Karpas-422 (cell line): ENCODE results near the gene CTNNBL1. TPM values are rescaled to one million over a fixed set of nuclear protein-coding genes. Genes with fewer than 3 reads are reported as not detected.

Source experiments
- DNase-seq: peaks from one replicate; pipeline ENCODE4 v3.0.0-alpha.2; 2015
- H2AFZ ChIP-seq: fragments of 200-600 bp; sonication (generic); 2 replicates; pipeline ENCODE4 v1.6.1; 2014; ENCODE audit warnings: antibody characterized with exemption, low read length, mixed read lengths
- H3K27ac ChIP-seq: fragments of 200-600 bp; sonication (generic); 2 replicates; pipeline ENCODE4 v1.5.1; 2014; ENCODE audit warnings: mild to moderate bottlenecking, low read length, moderate library complexity
- H3K27me3 ChIP-seq: fragments of 200-600 bp; sonication (generic); 2 replicates; pipeline ENCODE4 v1.6.1; 2014; ENCODE audit warnings: low read length, mixed read lengths
- H3K36me3 ChIP-seq: fragments of 200-600 bp; sonication (generic); 2 replicates; pipeline ENCODE4 v1.6.1; 2014; ENCODE audit warnings: low read length, mixed read lengths; ENCODE audit not compliant: insufficient read depth
- H3K4me1 ChIP-seq: fragments of 200-600 bp; sonication (generic); 2 replicates; pipeline ENCODE4 v1.6.1; 2014; ENCODE audit warnings: mild to moderate bottlenecking, low read length, mixed read lengths
- H3K4me2 ChIP-seq: fragments of 200-600 bp; sonication (generic); 2 replicates; pipeline ENCODE4 v1.6.1; 2014; ENCODE audit warnings: low read length, low read depth, mild to moderate bottlenecking; ENCODE audit not compliant: poor library complexity, severe bottlenecking
- H3K4me3 ChIP-seq: fragments of 200-600 bp; sonication (generic); 2 replicates; pipeline ENCODE4 v1.5.1; 2014; ENCODE audit warnings: mild to moderate bottlenecking, antibody characterized with exemption, low read length, mixed read lengths
- H3K79me2 ChIP-seq: fragments of 200-600 bp; sonication (generic); 2 replicates; pipeline ENCODE4 v1.6.1; 2014; ENCODE audit warnings: mild to moderate bottlenecking, low read length, mixed read lengths
- H3K9ac ChIP-seq: fragments of 200-600 bp; sonication (generic); 2 replicates; pipeline ENCODE4 v1.6.0; 2014; ENCODE audit warnings: low read length
- H3K9me2 ChIP-seq: fragments of 200-600 bp; sonication (generic), shearing (Covaris generic); replicated peaks from 2 replicates; pipeline ENCODE4 v1.6.0; 2014; ENCODE audit warnings: mild to moderate bottlenecking, low read length, moderate library complexity; ENCODE audit not compliant: insufficient read depth
- H3K9me3 ChIP-seq: fragments of 300-700, 200-600 bp; sonication (generic); 2 replicates; pipeline ENCODE4 v1.6.1; 2014; ENCODE audit warnings: low read length, mixed read lengths
- H4K20me1 ChIP-seq: fragments of 200-600 bp; sonication (generic); 2 replicates; pipeline ENCODE4 v1.6.1; 2014; ENCODE audit warnings: mild to moderate bottlenecking, antibody characterized with exemption, low read length, low read depth; ENCODE audit not compliant: insufficient read depth
- total RNA-seq: library from RNA; depleted of rRNA; stranded (reverse); fragments of >200 nt; shearing (Covaris generic); gene quantifications from 2 replicates; pipeline ENCODE4 v1.2.3, GENCODE V29; 2014; ENCODE audit warnings: low replicate concordance

CTNNBL1 gene
- total RNA-seq, 1 experiment from 2014 or later, result 70.0 TPM

DNA sequence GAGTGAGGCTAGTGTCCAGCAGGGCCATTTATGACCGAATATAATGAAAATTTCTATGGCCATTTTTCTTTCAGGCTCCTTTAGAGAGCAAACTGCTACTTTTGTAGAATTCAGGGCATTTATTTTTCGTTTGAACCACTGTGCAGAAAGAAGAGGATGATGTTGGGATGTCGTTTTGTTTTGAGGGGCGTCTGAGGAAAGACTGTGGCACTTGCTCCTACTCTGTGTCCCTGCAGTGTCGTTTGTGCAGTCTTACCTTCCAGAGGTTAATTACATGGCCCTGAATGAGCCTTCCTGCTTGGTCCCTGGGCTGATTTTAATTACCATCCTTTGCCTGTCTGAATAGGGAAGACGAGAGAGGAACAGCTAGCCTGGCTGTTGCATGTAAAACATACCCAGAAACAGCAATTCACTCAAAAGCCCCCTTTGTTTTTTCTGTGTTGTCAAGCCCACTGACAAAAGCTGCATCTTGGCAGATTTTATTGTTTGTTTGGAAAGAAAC is 65.3 kb downstream of the CTNNBL1 start:
- no peak overlapping the region for H3K27ac ChIP-seq
- no peaks in the 10 kb centered on the region for H3K9me3 ChIP-seq
- H3K4me3 ChIP-seq, result no peak overlapping the region
- peaks cover 18% of the 10 kb centered on the region for H3K4me1 ChIP-seq
- H3K79me2 ChIP-seq, result peaks cover 30% of the 10 kb centered on the region
- H3K9ac ChIP-seq, result no peak overlapping the region
- H3K9me2 ChIP-seq, result no peaks in the 10 kb centered on the region
- no peak overlapping the region for H2AFZ ChIP-seq
- no peak for DNase-seq
- no peak overlapping the region for H3K4me2 ChIP-seq
- H4K20me1 ChIP-seq, result no peaks in the 10 kb centered on the region
- peaks cover 10% of the 10 kb centered on the region; the same call in 1 of the 2 replicates for H3K36me3 ChIP-seq
- H3K27me3 ChIP-seq, result no peaks in the 10 kb centered on the region

DNA sequence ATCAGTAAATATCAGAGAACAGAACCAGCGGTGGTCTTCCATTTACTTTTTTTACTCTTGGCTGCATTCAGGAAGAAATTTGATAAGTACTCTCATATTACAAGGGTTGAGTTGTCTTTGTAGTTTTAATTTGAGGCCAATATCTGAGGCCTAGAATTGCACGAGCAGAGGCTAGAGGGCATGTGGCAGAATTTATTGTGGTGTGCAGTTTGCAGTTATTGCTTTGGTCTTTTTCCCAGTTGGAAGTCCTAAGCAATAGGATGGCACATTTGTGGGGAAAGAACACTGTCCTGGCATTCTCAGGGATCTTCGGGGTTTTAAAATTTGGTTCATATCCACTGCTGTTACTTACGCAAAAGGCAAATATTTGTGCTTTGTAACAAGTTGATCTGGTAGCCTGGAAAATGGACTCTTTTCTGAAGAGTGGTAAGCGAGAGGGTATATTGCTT is 66.0 kb downstream of the CTNNBL1 start:
- no peaks in the 10 kb centered on the region for H3K9me2 ChIP-seq
- H3K9ac ChIP-seq, result no peak overlapping the region
- H3K4me2 ChIP-seq, result no peak overlapping the region
- H4K20me1 ChIP-seq, result no peaks in the 10 kb centered on the region
- peaks cover 18% of the 10 kb centered on the region for H3K4me1 ChIP-seq
- DNase-seq, result no peak
- peaks cover 30% of the 10 kb centered on the region for H3K79me2 ChIP-seq
- no peak overlapping the region for H3K4me3 ChIP-seq
- no peaks in the 10 kb centered on the region for H3K27me3 ChIP-seq
- H3K9me3 ChIP-seq, result no peaks in the 10 kb centered on the region
- no peak overlapping the region for H2AFZ ChIP-seq
- 0 out of 2 replicates have a peak overlapping the region, but pooled peaks have one; percentile 18 for H3K27ac ChIP-seq
- H3K36me3 ChIP-seq, result peaks cover 10% of the 10 kb centered on the region; the same call in 1 of the 2 replicates

DNA sequence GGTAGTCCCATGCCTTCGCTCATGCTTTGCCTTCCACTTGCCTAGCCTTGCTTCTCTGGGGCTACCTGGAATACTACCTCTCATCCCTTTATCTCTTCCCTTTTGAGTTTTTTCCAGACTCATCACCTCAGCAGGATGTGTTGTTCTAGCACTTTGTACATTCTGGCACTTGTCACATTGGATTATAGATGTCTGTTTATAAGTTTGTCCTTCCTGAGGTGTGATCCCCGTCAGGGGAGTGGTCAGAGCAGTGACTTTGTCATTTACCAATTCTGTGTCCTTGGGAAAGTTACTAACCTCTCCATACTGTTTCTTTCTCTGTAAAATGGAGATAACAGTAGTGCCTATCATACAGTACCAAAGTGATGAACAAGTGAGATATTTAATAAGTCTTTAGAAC is 66.5 kb downstream of the CTNNBL1 start:
- H3K36me3 ChIP-seq, result peaks cover 10% of the 10 kb centered on the region; the same call in 1 of the 2 replicates
- H3K27ac ChIP-seq, result peak overlapping the region; percentile 18; the same call in 1 of the 2 replicates
- no peak overlapping the region for H2AFZ ChIP-seq
- no peak overlapping the region for H3K4me3 ChIP-seq
- no peaks in the 10 kb centered on the region for H3K9me3 ChIP-seq
- no peaks in the 10 kb centered on the region for H4K20me1 ChIP-seq
- H3K4me1 ChIP-seq, result peaks cover 18% of the 10 kb centered on the region
- DNase-seq, result no peak
- H3K9me2 ChIP-seq, result no peaks in the 10 kb centered on the region
- peaks cover 30% of the 10 kb centered on the region for H3K79me2 ChIP-seq
- H3K4me2 ChIP-seq, result no peak overlapping the region
- no peak overlapping the region for H3K9ac ChIP-seq
- H3K27me3 ChIP-seq, result no peaks in the 10 kb centered on the region

DNA sequence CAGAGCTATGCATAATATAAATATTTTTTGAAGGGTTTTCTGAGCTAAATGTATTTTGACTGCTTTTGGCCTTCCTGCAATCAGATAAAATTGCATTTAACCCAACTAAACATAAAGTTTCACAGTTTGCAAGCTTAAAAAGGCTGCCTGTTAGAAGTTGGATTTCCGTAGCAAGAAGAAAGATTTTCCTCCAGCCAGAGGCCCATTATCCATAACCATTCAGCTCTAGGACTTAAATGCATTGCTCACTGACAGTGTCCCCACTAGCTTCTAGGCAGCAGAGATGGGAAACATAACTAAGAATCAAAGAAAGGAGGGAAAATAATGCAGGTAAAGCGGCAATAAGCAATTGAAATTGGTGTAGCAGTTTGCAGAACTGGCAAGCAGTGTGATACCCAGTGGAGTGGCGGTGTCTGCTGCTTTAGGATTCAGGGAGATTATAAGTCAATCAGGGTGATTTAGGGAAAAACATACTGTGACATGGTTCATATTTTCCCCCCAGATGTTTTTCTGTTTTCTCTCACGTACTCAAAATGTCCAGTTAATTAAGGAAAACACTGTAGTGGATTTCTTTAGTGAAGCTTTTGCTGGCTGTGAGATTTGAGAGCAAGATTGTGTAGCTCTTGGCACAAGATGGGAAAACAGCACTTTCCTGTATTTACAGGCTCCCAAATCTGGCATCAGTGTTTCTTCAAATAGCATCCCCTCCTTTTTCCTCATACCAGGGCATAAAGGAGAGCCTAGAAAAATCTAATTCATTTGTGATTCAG is 69.1 kb downstream of the CTNNBL1 start:
- DNase-seq, result no peak

DNA sequence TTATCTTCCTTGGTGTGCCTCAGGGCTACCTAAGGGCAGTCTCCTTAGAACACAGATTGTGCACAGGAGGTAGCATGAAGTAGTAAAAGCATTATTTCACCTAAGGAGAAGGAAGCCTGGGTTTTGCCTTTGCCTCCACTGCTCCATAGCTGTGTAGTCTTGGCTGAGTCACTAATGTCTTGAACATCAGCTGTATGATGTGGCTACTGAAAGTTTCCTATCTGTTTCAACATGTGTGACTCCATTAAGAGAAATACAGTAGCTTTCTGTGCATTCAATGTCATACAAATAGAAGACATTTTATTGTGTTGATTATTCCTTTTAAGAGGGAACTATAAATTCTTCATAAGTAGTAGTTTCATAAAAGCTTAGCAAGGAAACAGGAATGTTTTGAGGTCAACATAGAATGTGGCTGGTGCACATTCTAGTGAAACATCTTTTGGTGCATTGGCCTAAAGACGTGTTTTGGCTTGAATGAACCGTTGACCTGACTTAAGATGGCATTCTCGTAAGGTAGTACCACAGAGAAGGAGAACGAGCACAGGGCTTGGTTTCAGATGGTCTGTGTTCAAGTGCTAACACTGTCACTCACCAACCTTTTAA is 70.6 kb downstream of the CTNNBL1 start:
- Histone ChIP-seq H2AFZ (no peak overlapping the region), H4K20me1 (no peaks in the 10 kb centered on the region), H3K4me2 (no peak overlapping the region), H3K27me3 (no peaks in the 10 kb centered on the region), H3K27ac (no peak overlapping the region), H3K9me2 (no peaks in the 10 kb centered on the region), H3K9me3 (no peaks in the 10 kb centered on the region), H3K36me3 (peaks cover 14% of the 10 kb centered on the region), H3K4me3 (no peak overlapping the region), H3K9ac (no peak overlapping the region), H3K79me2 (peaks cover 27% of the 10 kb centered on the region), H3K4me1 (peaks cover 3% of the 10 kb centered on the region; the same call in 1 of the 2 replicates)
- no peak for DNase-seq

More for the DNA sequence above, 69.1 kb downstream of the CTNNBL1 start:
- H3K27ac ChIP-seq, result no peak overlapping the region
- H3K9ac ChIP-seq, result no peak overlapping the region
- H3K79me2 ChIP-seq, result peaks cover 30% of the 10 kb centered on the region
- H4K20me1 ChIP-seq, result no peaks in the 10 kb centered on the region
- no peak overlapping the region for H2AFZ ChIP-seq
- no peaks in the 10 kb centered on the region for H3K27me3 ChIP-seq
- no peaks in the 10 kb centered on the region for H3K9me2 ChIP-seq
- peaks cover 5% of the 10 kb centered on the region for H3K4me1 ChIP-seq
- H3K36me3 ChIP-seq, result peaks cover 10% of the 10 kb centered on the region; the same call in 1 of the 2 replicates
- no peak overlapping the region for H3K4me3 ChIP-seq
- H3K4me2 ChIP-seq, result no peak overlapping the region
- no peaks in the 10 kb centered on the region for H3K9me3 ChIP-seq

DNA sequence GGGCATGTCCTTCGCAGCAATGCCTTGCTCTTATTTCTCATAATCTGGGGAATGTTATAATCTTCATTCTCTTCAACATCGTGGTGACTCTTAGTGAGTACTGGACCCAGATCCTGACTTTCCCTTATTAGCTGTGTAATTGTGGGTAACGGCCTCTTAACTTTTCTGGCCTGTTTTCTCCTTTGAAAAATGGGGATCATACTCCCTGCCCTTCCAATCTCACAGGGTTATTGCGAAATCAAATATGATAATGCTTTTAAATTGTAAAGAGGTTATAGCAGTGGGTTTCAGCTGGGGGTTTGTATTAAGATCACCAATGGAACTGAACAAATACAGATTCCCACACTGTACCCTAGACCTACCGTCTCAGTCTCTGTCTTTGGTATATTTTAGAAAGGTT is 77.1 kb downstream of the CTNNBL1 start:
- Histone ChIP-seq H3K79me2 (0 out of 2 replicates have a peak, but pooled peaks cover 5% of the 10 kb centered on the region), H3K9me3 (no peaks in the 10 kb centered on the region), H3K36me3 (peaks cover 20% of the 10 kb centered on the region), H3K4me2 (no peak overlapping the region), H3K9ac (no peak overlapping the region), H3K27ac (peak overlapping the region; percentile 11; the same call in 1 of the 2 replicates), H3K4me1 (peaks cover 23% of the 10 kb centered on the region), H4K20me1 (no peaks in the 10 kb centered on the region), H2AFZ (no peak overlapping the region), H3K4me3 (no peak overlapping the region), H3K9me2 (no peaks in the 10 kb centered on the region), H3K27me3 (no peaks in the 10 kb centered on the region)
- DNase-seq, result no peak

DNA sequence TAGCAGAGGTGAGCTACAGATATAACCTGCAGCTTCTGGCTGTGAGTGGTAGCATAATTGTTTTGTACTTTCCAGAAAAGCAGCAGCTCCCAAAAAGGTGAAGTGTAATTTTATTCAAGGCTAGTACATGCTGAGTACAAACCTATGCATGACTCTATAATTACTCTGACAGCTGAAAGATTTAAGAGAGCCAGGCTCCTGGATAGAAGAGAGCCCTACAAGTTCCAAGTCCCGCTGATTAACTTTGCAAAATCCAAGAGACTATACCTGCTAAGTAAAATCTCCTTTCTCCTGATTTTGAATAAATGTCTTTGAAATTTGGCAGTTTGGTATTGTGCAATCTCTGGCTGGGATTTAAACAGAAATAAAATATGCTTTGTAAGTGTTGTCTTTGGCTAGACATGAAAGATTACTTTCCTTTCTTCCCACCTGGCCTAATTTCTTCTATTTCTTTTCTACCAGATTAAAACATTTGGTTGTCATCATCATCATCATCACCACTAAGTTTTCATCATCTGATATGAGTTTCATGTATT is 79.5 kb downstream of the CTNNBL1 start:
- Histone ChIP-seq H3K9me2 (no peaks in the 10 kb centered on the region), H3K79me2 (peaks cover 17% of the 10 kb centered on the region), H3K9me3 (no peaks in the 10 kb centered on the region), H3K4me1 (peaks cover 48% of the 10 kb centered on the region), H3K4me2 (no peak overlapping the region), H3K4me3 (no peak overlapping the region), H2AFZ (no peak overlapping the region), H3K9ac (no peak overlapping the region), H4K20me1 (no peaks in the 10 kb centered on the region), H3K27me3 (no peaks in the 10 kb centered on the region), H3K27ac (peak overlapping the region; percentile 99), H3K36me3 (peaks cover 23% of the 10 kb centered on the region)
- no peak for DNase-seq

DNA sequence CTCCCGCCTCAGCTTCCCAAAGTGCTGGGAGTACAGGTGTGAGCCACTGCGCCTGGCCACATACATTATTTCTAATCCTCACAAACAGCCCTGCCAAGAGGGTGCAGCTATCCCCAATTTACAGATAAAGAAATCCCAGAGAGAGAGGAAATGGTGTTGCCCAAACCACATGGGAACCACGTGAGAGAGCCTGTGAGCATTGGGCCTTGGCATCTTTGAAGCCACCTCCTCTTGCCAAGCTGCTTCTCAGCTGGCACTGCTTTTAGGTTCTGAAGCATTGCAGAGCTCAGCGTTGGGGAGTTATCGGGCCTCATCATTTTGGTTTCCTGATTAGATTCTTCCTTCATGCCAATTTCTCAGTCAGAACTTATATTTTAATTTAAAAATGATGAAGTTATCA is 80.3 kb downstream of the CTNNBL1 start:
- Histone ChIP-seq H2AFZ (no peak overlapping the region), H3K36me3 (peaks cover 23% of the 10 kb centered on the region), H3K4me3 (no peak overlapping the region), H4K20me1 (no peaks in the 10 kb centered on the region), H3K79me2 (peaks cover 25% of the 10 kb centered on the region), H3K9me2 (no peaks in the 10 kb centered on the region), H3K4me1 (peaks cover 56% of the 10 kb centered on the region), H3K27me3 (no peaks in the 10 kb centered on the region), H3K27ac (peak overlapping the region; percentile 99), H3K9ac (0 out of 2 replicates have a peak overlapping the region, but pooled peaks have one; percentile 23), H3K9me3 (no peaks in the 10 kb centered on the region), H3K4me2 (peak overlapping the region; percentile 80)
- DNase-seq, result peak; percentile 59
